Measurements from ENCODE around the gene ZNF609.
"Not testable (repeated sequence)": the region's sequence is repeated elsewhere in the genome, so short reads cannot be mapped to it uniquely, and the experiment has no call there.

Gene ZNF609

DNA sequence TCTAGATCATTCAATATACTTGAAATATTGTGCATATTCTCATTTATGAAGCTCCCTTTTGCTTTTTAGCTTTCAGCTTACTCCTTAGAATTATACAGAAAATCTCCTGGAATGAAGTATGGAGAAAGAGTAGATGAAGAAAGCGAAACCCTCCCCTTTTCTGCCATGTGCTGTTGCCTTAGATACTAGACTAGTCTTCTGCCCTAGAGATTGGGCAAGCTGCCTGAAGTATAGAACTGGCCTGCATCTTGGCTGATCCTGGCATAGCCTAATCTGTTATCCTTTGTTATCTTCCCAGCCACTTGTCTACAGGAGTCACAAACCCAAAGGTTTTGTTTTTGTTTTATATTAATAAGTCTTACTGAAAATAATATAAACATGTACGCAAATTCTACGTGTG is 176.2 kb downstream of the ZNF609 start:
- no peak for ATAC-seq

DNA sequence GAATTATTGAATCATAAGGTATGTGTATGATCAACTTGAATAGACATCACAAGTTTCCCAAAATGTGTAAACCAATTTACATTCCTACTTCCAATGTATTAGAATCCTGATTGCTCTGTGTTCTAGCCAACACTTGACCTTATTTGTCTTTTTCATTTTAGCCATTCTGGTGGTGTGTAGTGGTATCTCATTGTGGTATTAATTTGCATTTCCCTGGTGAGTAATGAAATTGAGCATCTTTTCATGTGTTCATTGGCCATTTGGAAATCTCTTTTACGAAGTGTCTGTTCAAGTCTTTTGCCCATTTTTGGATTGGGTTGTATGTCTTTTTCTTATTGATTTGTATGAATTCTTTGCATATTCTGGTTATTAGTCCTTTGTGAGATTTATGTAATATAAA is 177.0 kb downstream of the ZNF609 start:
- ATAC-seq: no peak
- TF ChIP-seq PATZ1 (CRISPR knock-in tag; IDR thresholded peaks at IDR 0.05; ENCODE audit: borderline replicate concordance) (no peak), OSR1 (CRISPR knock-in tag; IDR thresholded peaks at IDR 0.05) (no peak), ZFP3 (CRISPR knock-in tag; IDR thresholded peaks at IDR 0.05) (no peak), ZNF70 (CRISPR knock-in tag; IDR thresholded peaks at IDR 0.05) (no peak), ARNTL (CRISPR knock-in tag; IDR thresholded peaks at IDR 0.05; ENCODE audit: borderline replicate concordance, low read depth) (no peak), RARB (CRISPR knock-in tag; IDR thresholded peaks at IDR 0.05) (no peak), ZNF8 (CRISPR knock-in tag; IDR thresholded peaks at IDR 0.05) (no peak), CSDC2 (CRISPR knock-in tag; IDR thresholded peaks at IDR 0.05) (no peak), PPARA (CRISPR knock-in tag; IDR thresholded peaks at IDR 0.05; ENCODE audit: borderline replicate concordance) (no peak)
- TF ChIP-seq, protein P1, sequence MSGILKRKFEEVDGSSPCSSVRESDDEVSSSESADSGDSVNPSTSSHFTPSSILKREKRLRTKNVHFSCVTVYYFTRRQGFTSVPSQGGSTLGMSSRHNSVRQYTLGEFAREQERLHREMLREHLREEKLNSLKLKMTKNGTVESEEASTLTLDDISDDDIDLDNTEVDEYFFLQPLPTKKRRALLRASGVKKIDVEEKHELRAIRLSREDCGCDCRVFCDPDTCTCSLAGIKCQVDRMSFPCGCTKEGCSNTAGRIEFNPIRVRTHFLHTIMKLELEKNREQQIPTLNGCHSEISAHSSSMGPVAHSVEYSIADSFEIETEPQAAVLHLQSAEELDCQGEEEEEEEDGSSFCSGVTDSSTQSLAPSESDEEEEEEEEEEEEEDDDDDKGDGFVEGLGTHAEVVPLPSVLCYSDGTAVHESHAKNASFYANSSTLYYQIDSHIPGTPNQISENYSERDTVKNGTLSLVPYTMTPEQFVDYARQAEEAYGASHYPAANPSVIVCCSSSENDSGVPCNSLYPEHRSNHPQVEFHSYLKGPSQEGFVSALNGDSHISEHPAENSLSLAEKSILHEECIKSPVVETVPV (CRISPR knock-in tag; IDR thresholded peaks at IDR 0.05): no peak

More for the DNA sequence above, 176.2 kb downstream of the ZNF609 start:
- TF ChIP-seq SNAI2 (CRISPR knock-in tag; IDR thresholded peaks at IDR 0.05) (no peak), ESRRG (CRISPR knock-in tag; IDR thresholded peaks at IDR 0.05) (no peak), ZNF70 (CRISPR knock-in tag; IDR thresholded peaks at IDR 0.05) (no peak), ZNF8 (CRISPR knock-in tag; IDR thresholded peaks at IDR 0.05) (no peak), CSDC2 (CRISPR knock-in tag; IDR thresholded peaks at IDR 0.05) (no peak), GLIS3 (CRISPR knock-in tag; IDR thresholded peaks at IDR 0.05) (no peak), TCF4 (CRISPR knock-in tag; IDR thresholded peaks at IDR 0.05; ENCODE audit: borderline replicate concordance) (no peak), POU6F1 (CRISPR knock-in tag; IDR thresholded peaks at IDR 0.05; ENCODE audit: borderline replicate concordance, low read depth) (no peak), ZFP30 (CRISPR knock-in tag; IDR thresholded peaks at IDR 0.05) (no peak), RARB (CRISPR knock-in tag; IDR thresholded peaks at IDR 0.05) (no peak), ZC3H10 (CRISPR knock-in tag; IDR thresholded peaks at IDR 0.05) (no peak), BACH2 (CRISPR knock-in tag; IDR thresholded peaks at IDR 0.05; ENCODE audit: borderline replicate concordance) (no peak), OSR1 (CRISPR knock-in tag; IDR thresholded peaks at IDR 0.05) (no peak), PATZ1 (CRISPR knock-in tag; IDR thresholded peaks at IDR 0.05; ENCODE audit: borderline replicate concordance) (no peak), ISL1 (CRISPR knock-in tag; IDR thresholded peaks at IDR 0.05) (no peak), ZNF565 (CRISPR knock-in tag; conservative IDR thresholded peaks at IDR 0.05; ENCODE audit: low read depth) (no peak), ARNTL (CRISPR knock-in tag; IDR thresholded peaks at IDR 0.05; ENCODE audit: borderline replicate concordance, low read depth) (no peak)
- TF ChIP-seq, protein P1 (CRISPR knock-in tag; IDR thresholded peaks at IDR 0.05): no peak
- TF ChIP-seq, protein P2, sequence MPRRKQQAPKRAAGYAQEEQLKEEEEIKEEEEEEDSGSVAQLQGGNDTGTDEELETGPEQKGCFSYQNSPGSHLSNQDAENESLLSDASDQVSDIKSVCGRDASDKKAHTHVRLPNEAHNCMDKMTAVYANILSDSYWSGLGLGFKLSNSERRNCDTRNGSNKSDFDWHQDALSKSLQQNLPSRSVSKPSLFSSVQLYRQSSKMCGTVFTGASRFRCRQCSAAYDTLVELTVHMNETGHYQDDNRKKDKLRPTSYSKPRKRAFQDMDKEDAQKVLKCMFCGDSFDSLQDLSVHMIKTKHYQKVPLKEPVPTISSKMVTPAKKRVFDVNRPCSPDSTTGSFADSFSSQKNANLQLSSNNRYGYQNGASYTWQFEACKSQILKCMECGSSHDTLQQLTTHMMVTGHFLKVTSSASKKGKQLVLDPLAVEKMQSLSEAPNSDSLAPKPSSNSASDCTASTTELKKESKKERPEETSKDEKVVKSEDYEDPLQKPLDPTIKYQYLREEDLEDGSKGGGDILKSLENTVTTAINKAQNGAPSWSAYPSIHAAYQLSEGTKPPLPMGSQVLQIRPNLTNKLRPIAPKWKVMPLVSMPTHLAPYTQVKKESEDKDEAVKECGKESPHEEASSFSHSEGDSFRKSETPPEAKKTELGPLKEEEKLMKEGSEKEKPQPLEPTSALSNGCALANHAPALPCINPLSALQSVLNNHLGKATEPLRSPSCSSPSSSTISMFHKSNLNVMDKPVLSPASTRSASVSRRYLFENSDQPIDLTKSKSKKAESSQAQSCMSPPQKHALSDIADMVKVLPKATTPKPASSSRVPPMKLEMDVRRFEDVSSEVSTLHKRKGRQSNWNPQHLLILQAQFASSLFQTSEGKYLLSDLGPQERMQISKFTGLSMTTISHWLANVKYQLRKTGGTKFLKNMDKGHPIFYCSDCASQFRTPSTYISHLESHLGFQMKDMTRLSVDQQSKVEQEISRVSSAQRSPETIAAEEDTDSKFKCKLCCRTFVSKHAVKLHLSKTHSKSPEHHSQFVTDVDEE (CRISPR knock-in tag; IDR thresholded peaks at IDR 0.05): no peak

DNA sequence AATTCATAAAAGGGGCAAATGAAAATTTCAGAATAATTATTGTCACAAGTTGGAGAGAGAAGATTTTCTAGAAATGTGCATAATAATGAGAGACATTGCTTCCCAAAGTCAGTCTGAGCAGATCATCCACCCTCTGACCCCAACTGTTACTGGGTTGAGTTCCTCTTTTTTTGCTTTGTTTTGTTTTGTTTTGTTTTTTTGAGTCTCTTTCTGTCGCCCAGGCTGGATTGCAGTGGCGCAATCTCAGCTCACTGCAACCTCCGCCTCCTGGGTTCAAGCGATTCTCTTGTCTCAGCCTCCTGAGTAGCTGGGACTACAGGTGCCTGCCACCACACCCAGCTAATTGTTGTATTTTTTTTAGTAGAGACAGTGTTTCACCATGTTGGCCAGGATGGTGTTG is 179.4 kb downstream of the ZNF609 start:
- ATAC-seq: not testable (repeated sequence)

Measured in SK-N-SH treated with all-trans-retinoic acid at 6 μM for 48 hours (cell line).